Activated B cell treated with CpG ODN at 0.5 μM for 24 hours (primary cell): ENCODE results near the gene OR52E8. TPM values are rescaled to one million over a fixed set of nuclear protein-coding genes. Genes with fewer than 3 reads are reported as not detected.

Experiments used
- ATAC-seq: fragments of 200-7000 bp; cut with Tn5 transposase; one replicate; pipeline ENCODE4 v1.10.0; 2021; ENCODE audit warnings: low read depth, mild to moderate bottlenecking, moderate library complexity
- CTCF ChIA-PET: fragments of 350-600 bp; sonication (Branson Sonifier 250); formaldehyde crosslinking; loops from one replicate; lab custom pipeline; 2021; ENCODE audit warnings: antibody characterized with exemption; lab: Charles Lee
- POLR2A ChIA-PET: fragments of 350-600 bp; sonication (Branson Sonifier 250); formaldehyde crosslinking; loops from one replicate; lab custom pipeline; 2021; ENCODE audit warnings: antibody characterized with exemption; lab: Charles Lee
- DNase-seq: peaks from one replicate; pipeline ENCODE4 v3.0.0; 2022
- H3K27ac Mint-ChIP-seq: one replicate; pipeline ENCODE4 v1.8.0; 2020; ENCODE audit warnings: mixed read lengths
- H3K27me3 Mint-ChIP-seq: one replicate; pipeline ENCODE4 v1.8.0; 2021; ENCODE audit warnings: mixed read lengths
- H3K36me3 Mint-ChIP-seq: one replicate; pipeline ENCODE4 v1.8.0; 2021; ENCODE audit warnings: low read depth, mixed read lengths
- H3K4me1 Mint-ChIP-seq: one replicate; pipeline ENCODE4 v1.8.0; 2021; ENCODE audit warnings: mixed read lengths
- H3K4me3 Mint-ChIP-seq: one replicate; pipeline ENCODE4 v1.8.0; 2020; ENCODE audit warnings: mild to moderate bottlenecking, mixed read lengths
- H3K9me3 Mint-ChIP-seq: one replicate; pipeline ENCODE4 v1.8.0; 2020; ENCODE audit warnings: mixed read lengths
- CTCF ChIP-seq: fragments of 200-600 bp; IDR thresholded peaks from one replicate; pipeline ENCODE4 v1.8.0; 2022; ENCODE audit warnings: antibody characterized with exemption, mild to moderate bottlenecking
- intact Hi-C: fragments of 100-400 bp; cut with micrococcal nuclease; formaldehyde crosslinking; loops from one replicate; pipeline ENCODE4 v1.15.1; 2024
- total RNA-seq: library from RNA; stranded (reverse); gene quantifications from 2 replicates; pipeline ENCODE4 v1.2.3, GENCODE V29; 2022

OR52E8 gene
- total RNA-seq, 1 donor from 2014 or later = not detected

GRCh38 chr11:5809905-5810795 is 47.3 kb downstream of the OR52E8 start:
- CTCF ChIA-PET = interaction anchor here (0.6 to 2.8 kb wide), 10 partner anchors 91 to 690 kb away, joined by 3 to 18 read pairs (median 4); partner anchors contain the start of gene TRIM5
- DNase-seq (no peak), ATAC-seq (no peak)
- intact Hi-C loops = loop anchor here (2.0 to 10.0 kb wide), 4 partner anchors 81 to 1205 kb away; partner anchors contain the start of genes OR51M1 and TRIM68
- Mint-ChIP-seq H3K9me3 (no peaks in the 10 kb centered on the region), H3K4me1 (peaks cover 17% of the 10 kb centered on the region), H3K27me3 (peaks cover 10% of the 10 kb centered on the region), H3K36me3 (no peaks in the 10 kb centered on the region), H3K4me3 (no peak overlapping the region), H3K27ac (no peak overlapping the region)
- TF ChIP-seq CTCF = no peak
- POLR2A ChIA-PET = interaction anchor here (0.9 kb wide), 1 partner anchor 334 kb away, joined by 3 read pairs; no protein-coding TSS in a partner anchor

- no peak for ATAC-seq
- POLR2A ChIA-PET = interaction anchor here (0.6 to 0.9 kb wide), 2 partner anchors 119 to 333 kb away, joined by 3 read pairs; no protein-coding TSS in a partner anchor
- no peaks in the 10 kb centered on the region for H3K36me3 Mint-ChIP-seq
- no peak overlapping the region for H3K27ac Mint-ChIP-seq
- intact Hi-C loops = loop anchor here (2.0 to 5.0 kb wide), 3 partner anchors 82 to 604 kb away; partner anchors contain the start of gene OR51M1
- H3K4me1 Mint-ChIP-seq = peaks cover 11% of the 10 kb centered on the region
- TF ChIP-seq CTCF = no peak
- peaks cover 12% of the 10 kb centered on the region for H3K27me3 Mint-ChIP-seq
- CTCF ChIA-PET = interaction anchor here (0.7 to 2.8 kb wide), 7 partner anchors 96 to 684 kb away, joined by 3 to 18 read pairs (median 4); partner anchors contain the start of gene TRIM5
- peaks cover 4% of the 10 kb centered on the region for H3K9me3 Mint-ChIP-seq
- DNase-seq = no peak
- peak overlapping the region; percentile 87 for H3K4me3 Mint-ChIP-seq
These were observed 48.4 kb downstream of the OR52E8 start for GRCh38 chr11:5809122-5809519.

GRCh38 chr11:5808500-5809121 is 48.9 kb downstream of the OR52E8 start, which contains the start of gene OR52N2:
Gene OR52N2, plus strand, starts transcription at chr11:5808924. Its CDS starts 11,412 bp downstream, at chr11:5820336.
- Mint-ChIP-seq H3K27me3 (peaks cover 12% of the 10 kb centered on the region), H3K36me3 (no peaks in the 10 kb centered on the region)

GRCh38 chr11:5807580-5807979 is 49.9 kb downstream of the OR52E8 start:
- H3K36me3 Mint-ChIP-seq = no peaks in the 10 kb centered on the region
- ATAC-seq = no peak
- no peak overlapping the region for H3K4me3 Mint-ChIP-seq
- H3K9me3 Mint-ChIP-seq = peaks cover 12% of the 10 kb centered on the region
- ChIA-PET CTCF (interaction anchor here (0.8 to 2.2 kb wide), 7 partner anchors 8 to 1171 kb away, joined by 3 to 20 read pairs (median 6); partner anchors contain the start of genes OR51D1 and TRIM5), POLR2A (interaction anchor here (1.2 kb wide), 1 partner anchor 123 kb away, joined by 5 read pairs; the partner anchor contains the start of gene TRIM5)
- DNase-seq = no peak
- peaks cover 12% of the 10 kb centered on the region for H3K27me3 Mint-ChIP-seq
- H3K4me1 Mint-ChIP-seq = peaks cover 11% of the 10 kb centered on the region
- intact Hi-C loops = loop anchor here (5.0 kb wide), 1 partner anchor 425 kb away; the partner anchor contains the start of gene OR51M1
- H3K27ac Mint-ChIP-seq = no peak overlapping the region
- TF ChIP-seq CTCF = no peak

More at GRCh38 chr11:5808500-5809121, 48.9 kb downstream of the OR52E8 start, which contains the start of gene OR52N2:
- peak within 1 kb of the TSS; percentile 87 for H3K4me3 Mint-ChIP-seq
- POLR2A ChIA-PET = interaction anchor here (0.6 kb wide), 1 partner anchor 119 kb away, joined by 3 read pairs; no protein-coding TSS in a partner anchor
- DNase-seq (peak; percentile 58), ATAC-seq (peak; percentile 82)
- no peak for TF ChIP-seq CTCF
- CTCF ChIA-PET = interaction anchor here (1.6 to 2.8 kb wide), 5 partner anchors 125 to 684 kb away, joined by 3 to 18 read pairs (median 7); partner anchors contain the start of gene TRIM5
- peaks cover 11% of the 10 kb centered on the region for H3K4me1 Mint-ChIP-seq
- H3K9me3 Mint-ChIP-seq = peaks cover 6% of the 10 kb centered on the region
- intact Hi-C loops = loop anchor here (1.0 to 5.0 kb wide), 7 partner anchors 82 to 684 kb away; partner anchors contain the start of gene OR51M1
- H3K27ac Mint-ChIP-seq = no peak within 1 kb of the TSS

Other genes with a start within 250 kb of the OR52E8 start
- gene TRIM34, start 232.7 kb downstream of the OR52E8 start, total RNA-seq = 25.9 and 28.7 TPM in 2 replicates
- 34.3 and 36.3 TPM in 2 replicates for gene TRIM5, start 172.6 kb downstream of the OR52E8 start, total RNA-seq
- gene TRIM22, start 167.9 kb downstream of the OR52E8 start, total RNA-seq = 244 and 255 TPM in 2 replicates
- 0.64 and 0.84 TPM in 2 replicates for gene OR56B1, start 121.2 kb downstream of the OR52E8 start, total RNA-seq
- gene OR52N4, start 103.4 kb downstream of the OR52E8 start, total RNA-seq = 1.1 and 2.2 TPM in 2 replicates
- not detected in 2 replicates for gene OR52N5, start 74.3 kb downstream of the OR52E8 start, total RNA-seq
- gene OR52N1, start 66.4 kb downstream of the OR52E8 start, total RNA-seq = not detected in 2 replicates
- gene OR52N2, start 48.8 kb downstream of the OR52E8 start, total RNA-seq = not detected in 2 replicates
- not detected in 2 replicates for gene OR52E6, start 15.8 kb downstream of the OR52E8 start, total RNA-seq
- not detected in 2 replicates for gene OR52E4, start 22.9 kb upstream of the OR52E8 start, total RNA-seq
- gene OR52E5, start 35.5 kb upstream of the OR52E8 start, total RNA-seq = not detected in 2 replicates
- gene OR56A3, start 84.6 kb upstream of the OR52E8 start, total RNA-seq = not detected in 2 replicates
- not detected in 2 replicates for gene OR56A5, start 110.8 kb upstream of the OR52E8 start, total RNA-seq
- not detected in 2 replicates for gene OR52L1, start 129.3 kb upstream of the OR52E8 start, total RNA-seq
- not detected in 2 replicates for gene OR56A4, start 149.3 kb upstream of the OR52E8 start, total RNA-seq
- gene OR56A1, start 173.1 kb upstream of the OR52E8 start, total RNA-seq = not detected in 2 replicates
- not detected in 2 replicates for gene OR56B4, start 250.0 kb upstream of the OR52E8 start, total RNA-seq